HepG2 (cell line): ENCODE data around the gene TMEM127. TPM values are rescaled to one million over a fixed set of nuclear protein-coding genes. Genes with fewer than 3 reads are reported as not detected.

Experiments used
- BCL6 ChIP-seq: IDR thresholded peaks from 2 replicates; pipeline ENCODE4 v1.6.1; 2016; ENCODE audit warnings: missing genetic modification reagents, missing compliant biosample characterization
- DR1 ChIP-seq: sonication (generic); formaldehyde crosslinking; IDR thresholded peaks from 2 replicates; pipeline ENCODE4 v1.8.0; 2021; ENCODE audit warnings: mild to moderate bottlenecking, missing genetic modification reagents, inconsistent platforms
- HNF4G ChIP-seq, 2 experiments: sonication (generic) in 1 of 2; formaldehyde crosslinking in 1 of 2; IDR thresholded peaks; 2 replicates each; pipeline versions ENCODE4 v1.4.0 to v1.6.1; 2011 to 2020; ENCODE audit warnings: borderline replicate concordance in 2 of 2, low read depth in 2 of 2, mild to moderate bottlenecking in 2 of 2, low read length in 1 of 2, missing genetic modification reagents in 1 of 2, moderate library complexity in 1 of 2
- RBFOX2 ChIP-seq: fragments of 200-400 bp; formaldehyde crosslinking; IDR thresholded peaks from 2 replicates; pipeline ENCODE4 v1.6.1; 2017; ENCODE audit warnings: low read depth, mild to moderate bottlenecking, low read length
- SP140L ChIP-seq: sonication (generic); formaldehyde crosslinking; IDR thresholded peaks from 2 replicates; pipeline ENCODE4 v1.4.0; 2020; ENCODE audit warnings: missing genetic modification reagents, borderline replicate concordance
- TAF15 ChIP-seq: fragments of 200-400 bp; formaldehyde crosslinking; IDR thresholded peaks from one replicate; pipeline ENCODE4 v1.6.1; 2018; ENCODE audit warnings: mild to moderate bottlenecking, low read depth, low read length; ENCODE audit not compliant: poor library complexity, severe bottlenecking
- ZFX ChIP-seq: sonication (generic); formaldehyde crosslinking; IDR thresholded peaks from 2 replicates; pipeline ENCODE4 v1.4.0; 2020; ENCODE audit warnings: mild to moderate bottlenecking, low read depth, missing genetic modification reagents, moderate library complexity
- ZNF232 ChIP-seq: sonication (generic); formaldehyde crosslinking; IDR thresholded peaks from 2 replicates; pipeline ENCODE4 v1.4.0; 2020; ENCODE audit warnings: missing genetic modification reagents, borderline replicate concordance
- ZNF264 ChIP-seq: sonication (generic); formaldehyde crosslinking; IDR thresholded peaks from 2 replicates; pipeline ENCODE4 v1.4.0; 2020; ENCODE audit warnings: missing genetic modification reagents
- ZNF451 ChIP-seq: sonication (generic); formaldehyde crosslinking; IDR thresholded peaks from 2 replicates; pipeline ENCODE4 v1.5.0; 2020; ENCODE audit warnings: mild to moderate bottlenecking, missing genetic modification reagents
- ZNF496 ChIP-seq: sonication (generic); formaldehyde crosslinking; IDR thresholded peaks from 2 replicates; pipeline ENCODE4 v1.8.1; 2023; ENCODE audit warnings: mild to moderate bottlenecking, moderate library complexity, missing genetic modification reagents; ENCODE audit not compliant: insufficient replicate concordance
- ZNF549 ChIP-seq: sonication (generic); formaldehyde crosslinking; IDR thresholded peaks from 2 replicates; pipeline ENCODE4 v1.5.0; 2020; ENCODE audit warnings: missing genetic modification reagents
- ZNF557 ChIP-seq: sonication (generic); formaldehyde crosslinking; IDR thresholded peaks from 2 replicates; pipeline ENCODE4 v1.4.0; 2020; ENCODE audit warnings: missing genetic modification reagents
- ZNF781 ChIP-seq: sonication (generic); formaldehyde crosslinking; IDR thresholded peaks from 2 replicates; pipeline ENCODE4 v1.5.1; 2020; ENCODE audit warnings: borderline replicate concordance, mild to moderate bottlenecking, missing genetic modification reagents; ENCODE audit errors: not compliant biosample characterization
- ZSCAN20 ChIP-seq: sonication (generic); formaldehyde crosslinking; IDR thresholded peaks from 2 replicates; pipeline ENCODE4 v1.4.0; 2020; ENCODE audit warnings: missing genetic modification reagents, mild to moderate bottlenecking, borderline replicate concordance
- polyA plus RNA-seq, 8 experiments: library from polyadenylated mRNA; depleted of rRNA in 3 of 8; stranded (reverse) in 7 of 8; unstranded in 1 of 8; fragments of >200 nt; fragmentation: Illumina TruSeq in 4 of 8; extraction: Trizol in 4 of 8; gene quantifications; 2 replicates each; pipeline versions ENCODE4 v1.2.1 to v1.2.3, GENCODE V29; 2011 to 2016; ENCODE audit warnings: low read depth in 4 of 8, missing spikeins in 1 of 8, mixed read lengths in 1 of 8; ENCODE audit not compliant: insufficient read depth in 1 of 8
- total RNA-seq, 5 experiments: library from RNA; depleted of rRNA; stranded (reverse); fragments of >200 nt; fragmentation: Illumina TruSeq; extraction: Trizol; gene quantifications; 2 replicates each; pipeline ENCODE4 v1.2.3, GENCODE V29; 2016; ENCODE audit warnings: low read depth in 1 of 5
- TF ChIP-seq, protein P1 (sequence below): IDR thresholded peaks from 2 replicates; pipeline ENCODE4 v1.6.1; 2012; ENCODE audit warnings: low read depth, low read length, improper control_type of control experiment
- TF ChIP-seq, protein P2 (sequence below): sonication (generic); formaldehyde crosslinking; conservative IDR thresholded peaks from 2 replicates; pipeline ENCODE4 v1.4.0; 2020; ENCODE audit warnings: mild to moderate bottlenecking, missing genetic modification reagents, moderate library complexity
- TF ChIP-seq, protein P3 (sequence below): sonication (generic); formaldehyde crosslinking; IDR thresholded peaks from 2 replicates; pipeline ENCODE4 v1.4.0; 2020; ENCODE audit warnings: mild to moderate bottlenecking, missing genetic modification reagents

Gene TMEM127
- total and polyA plus RNA-seq, 2 of the 13 experiments (the other 11 are each of a cell fraction or from before 2014, with no cell fraction given) = 21.5 to 33.9 TPM

DNA sequence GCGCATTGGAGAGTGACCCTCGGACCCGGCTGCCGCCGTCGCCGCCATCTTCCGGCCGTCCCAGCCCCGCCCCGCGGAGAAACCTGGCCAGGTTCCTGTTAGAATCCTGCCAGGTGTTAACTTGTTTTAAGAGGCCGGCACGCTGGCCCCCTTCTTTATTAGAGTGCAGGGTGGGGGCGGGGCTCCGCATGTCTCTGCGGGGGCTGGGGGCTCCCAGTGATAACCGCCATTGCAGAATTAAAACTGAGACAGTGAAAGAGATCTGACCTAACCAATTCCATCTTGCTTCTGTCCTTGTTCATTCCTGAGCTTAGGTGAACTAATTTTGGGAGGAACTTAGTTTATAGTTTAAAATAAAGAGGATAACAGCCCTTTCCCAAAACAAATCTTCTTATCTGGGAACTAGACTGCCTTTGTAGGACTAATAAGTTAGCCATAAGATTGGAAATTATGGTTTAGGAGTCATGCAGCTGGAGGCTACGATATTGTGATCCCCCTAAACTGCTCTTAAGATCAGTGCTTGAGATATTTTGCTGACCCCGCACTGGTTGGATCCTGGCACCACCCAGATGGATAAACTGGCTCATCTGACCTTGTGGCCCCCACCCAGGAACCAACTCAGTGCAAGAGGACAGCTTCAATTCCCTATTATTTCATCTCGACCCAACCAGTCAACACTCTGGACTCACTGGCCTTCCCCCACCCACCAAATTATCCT, 56.6 kb downstream of the TMEM127 start (continued):
- TF ChIP-seq ZNF557 (CRISPR knock-in tag) = 0 out of 2 replicates have a peak, but pooled peaks have one; percentile 30
- peak; percentile 48; the same call in 1 of the 2 replicates for TF ChIP-seq DR1 (CRISPR knock-in tag)
- TF ChIP-seq BCL6 (CRISPR knock-in tag) = peak; percentile 20; the same call in 1 of the 2 replicates
- peak; percentile 92; the same call in 1 of the 2 replicates for TF ChIP-seq HNF4G (IDR thresholded peaks at IDR 0.05; ENCODE audit: borderline replicate concordance, low read depth, low read length)
- no peak for TF ChIP-seq HNF4G (CRISPR knock-in tag; IDR thresholded peaks at IDR 0.05; ENCODE audit: borderline replicate concordance, low read depth)
- no peak for TF ChIP-seq ZNF781 (CRISPR knock-in tag)
- TF ChIP-seq ZNF264 (CRISPR knock-in tag) = peak; percentile 20; the same call in 1 of the 2 replicates
- TF ChIP-seq, protein P1, sequence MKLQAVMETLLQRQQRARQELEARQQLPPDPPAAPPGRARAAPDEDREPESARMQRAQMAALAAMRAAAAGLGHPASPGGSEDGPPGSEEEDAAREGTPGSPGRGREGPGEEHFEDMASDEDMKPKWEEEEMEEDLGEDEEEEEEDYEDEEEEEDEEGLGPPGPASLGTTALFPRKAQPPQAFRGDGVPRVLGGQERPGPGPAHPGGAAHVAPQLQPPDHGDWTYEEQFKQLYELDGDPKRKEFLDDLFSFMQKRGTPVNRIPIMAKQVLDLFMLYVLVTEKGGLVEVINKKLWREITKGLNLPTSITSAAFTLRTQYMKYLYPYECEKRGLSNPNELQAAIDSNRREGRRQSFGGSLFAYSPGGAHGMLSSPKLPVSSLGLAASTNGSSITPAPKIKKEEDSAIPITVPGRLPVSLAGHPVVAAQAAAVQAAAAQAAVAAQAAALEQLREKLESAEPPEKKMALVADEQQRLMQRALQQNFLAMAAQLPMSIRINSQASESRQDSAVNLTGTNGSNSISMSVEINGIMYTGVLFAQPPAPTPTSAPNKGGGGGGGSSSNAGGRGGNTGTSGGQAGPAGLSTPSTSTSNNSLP = 0 out of 2 replicates have a peak, but pooled peaks have one; percentile 2
- no peak for TF ChIP-seq ZSCAN20 (CRISPR knock-in tag)
- TF ChIP-seq ZNF232 = no peak; the same call in 1 of the 2 replicates
- TF ChIP-seq, protein P2, sequence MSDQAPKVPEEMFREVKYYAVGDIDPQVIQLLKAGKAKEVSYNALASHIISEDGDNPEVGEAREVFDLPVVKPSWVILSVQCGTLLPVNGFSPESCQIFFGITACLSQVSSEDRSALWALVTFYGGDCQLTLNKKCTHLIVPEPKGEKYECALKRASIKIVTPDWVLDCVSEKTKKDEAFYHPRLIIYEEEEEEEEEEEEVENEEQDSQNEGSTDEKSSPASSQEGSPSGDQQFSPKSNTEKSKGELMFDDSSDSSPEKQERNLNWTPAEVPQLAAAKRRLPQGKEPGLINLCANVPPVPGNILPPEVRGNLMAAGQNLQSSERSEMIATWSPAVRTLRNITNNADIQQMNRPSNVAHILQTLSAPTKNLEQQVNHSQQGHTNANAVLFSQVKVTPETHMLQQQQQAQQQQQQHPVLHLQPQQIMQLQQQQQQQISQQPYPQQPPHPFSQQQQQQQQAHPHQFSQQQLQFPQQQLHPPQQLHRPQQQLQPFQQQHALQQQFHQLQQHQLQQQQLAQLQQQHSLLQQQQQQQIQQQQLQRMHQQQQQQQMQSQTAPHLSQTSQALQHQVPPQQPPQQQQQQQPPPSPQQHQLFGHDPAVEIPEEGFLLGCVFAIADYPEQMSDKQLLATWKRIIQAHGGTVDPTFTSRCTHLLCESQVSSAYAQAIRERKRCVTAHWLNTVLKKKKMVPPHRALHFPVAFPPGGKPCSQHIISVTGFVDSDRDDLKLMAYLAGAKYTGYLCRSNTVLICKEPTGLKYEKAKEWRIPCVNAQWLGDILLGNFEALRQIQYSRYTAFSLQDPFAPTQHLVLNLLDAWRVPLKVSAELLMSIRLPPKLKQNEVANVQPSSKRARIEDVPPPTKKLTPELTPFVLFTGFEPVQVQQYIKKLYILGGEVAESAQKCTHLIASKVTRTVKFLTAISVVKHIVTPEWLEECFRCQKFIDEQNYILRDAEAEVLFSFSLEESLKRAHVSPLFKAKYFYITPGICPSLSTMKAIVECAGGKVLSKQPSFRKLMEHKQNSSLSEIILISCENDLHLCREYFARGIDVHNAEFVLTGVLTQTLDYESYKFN = peak; percentile 43
- TF ChIP-seq, protein P3, sequence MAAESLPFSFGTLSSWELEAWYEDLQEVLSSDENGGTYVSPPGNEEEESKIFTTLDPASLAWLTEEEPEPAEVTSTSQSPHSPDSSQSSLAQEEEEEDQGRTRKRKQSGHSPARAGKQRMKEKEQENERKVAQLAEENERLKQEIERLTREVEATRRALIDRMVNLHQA (CRISPR knock-in tag) = no peak
- TF ChIP-seq RBFOX2 = no peak
- no peak for TF ChIP-seq ZNF496 (CRISPR knock-in tag)
- TF ChIP-seq ZNF451 = no peak
- TF ChIP-seq SP140L = no peak
- peak; percentile 6 for TF ChIP-seq TAF15
- no peak for TF ChIP-seq ZNF549 (CRISPR knock-in tag)
- no peak for TF ChIP-seq ZFX (CRISPR knock-in tag)
